Measurements from ENCODE around the gene GNAL.
"Not testable (repeated sequence)": the region's sequence is repeated elsewhere in the genome, so short reads cannot be mapped to it uniquely, and the experiment has no call there.

GNAL gene

DNA sequence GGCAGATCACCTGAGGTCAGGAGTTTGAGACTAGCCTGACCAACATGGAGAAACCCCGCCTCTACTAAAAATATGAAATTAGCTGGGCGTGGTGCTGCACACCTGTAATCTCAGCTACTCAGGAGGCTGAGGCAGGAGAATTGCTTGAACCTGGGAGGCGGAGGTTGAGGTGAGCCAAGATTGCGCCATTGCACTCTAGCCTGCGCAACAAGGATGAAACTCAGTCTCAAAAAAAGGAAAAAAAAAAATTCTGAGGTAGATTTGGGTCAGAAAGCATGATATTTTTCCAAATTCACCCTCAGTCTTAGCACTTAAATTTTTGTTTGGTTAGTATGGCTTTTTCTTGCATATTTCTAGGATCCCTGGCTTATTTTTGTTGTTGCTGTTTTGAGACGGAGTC, 165.5 kb downstream of the GNAL start:
- not testable (repeated sequence) for DNase-seq

DNA sequence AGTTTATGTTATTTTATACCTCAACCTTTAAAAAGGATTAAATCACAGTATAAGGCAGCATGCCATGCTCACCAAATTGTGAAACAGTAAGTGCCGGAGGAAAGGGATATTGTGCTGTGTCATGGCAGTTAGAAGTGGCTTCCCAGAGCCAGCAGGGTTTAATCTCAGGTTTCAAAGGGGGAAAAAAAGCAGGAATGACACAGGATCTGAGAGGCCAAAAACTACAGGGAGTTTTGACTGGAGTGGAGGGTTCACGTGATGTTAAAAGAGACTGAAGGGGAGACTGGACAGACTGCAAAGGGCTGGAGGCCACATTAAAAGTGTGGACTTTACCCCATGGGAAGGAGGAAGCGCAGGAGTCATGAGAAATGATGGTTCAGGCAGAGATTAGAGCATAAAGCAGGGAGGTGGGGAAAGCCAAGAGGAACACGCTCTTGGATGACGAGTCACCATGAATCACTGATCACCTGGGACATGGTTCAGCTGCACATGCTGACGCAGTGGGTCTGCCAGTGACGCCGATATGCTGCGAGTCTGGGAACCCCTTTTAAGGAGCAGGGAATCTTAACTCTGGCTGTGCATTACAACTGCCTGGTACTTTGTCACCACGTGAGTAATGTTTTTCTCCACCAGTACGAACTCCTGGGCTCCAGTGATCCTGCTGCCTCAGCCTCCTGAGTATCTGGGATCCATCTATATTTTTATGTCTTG, 168.3 kb downstream of the GNAL start:
- DNase-seq = no peak

DNA sequence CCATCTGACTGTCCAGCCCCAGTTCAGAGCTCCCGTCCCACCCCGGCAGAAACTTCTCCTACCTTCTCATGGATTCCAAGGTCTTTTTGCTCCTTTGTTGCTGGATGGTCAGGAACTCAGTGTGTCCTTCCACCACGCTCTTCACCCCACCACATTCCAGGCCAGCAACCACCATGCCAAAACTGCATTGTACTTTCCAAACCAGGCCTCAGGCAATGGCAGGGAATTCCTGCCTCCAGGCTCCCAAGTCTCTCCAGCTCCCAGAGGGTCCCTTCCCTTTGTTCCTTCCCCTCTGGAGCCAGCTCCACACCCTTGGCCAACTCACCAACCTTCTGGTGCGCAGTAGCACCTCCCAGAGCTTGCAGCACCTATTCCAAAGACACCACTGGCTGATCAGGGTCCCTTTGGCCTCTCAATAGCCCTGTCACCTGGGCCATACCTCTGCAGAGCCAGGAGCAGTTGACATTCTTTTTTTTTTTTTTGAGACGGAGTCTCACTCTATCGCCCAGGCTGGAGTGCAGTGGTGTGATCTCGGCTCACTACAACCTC, 170.3 kb downstream of the GNAL start:
- no peak for DNase-seq

DNA sequence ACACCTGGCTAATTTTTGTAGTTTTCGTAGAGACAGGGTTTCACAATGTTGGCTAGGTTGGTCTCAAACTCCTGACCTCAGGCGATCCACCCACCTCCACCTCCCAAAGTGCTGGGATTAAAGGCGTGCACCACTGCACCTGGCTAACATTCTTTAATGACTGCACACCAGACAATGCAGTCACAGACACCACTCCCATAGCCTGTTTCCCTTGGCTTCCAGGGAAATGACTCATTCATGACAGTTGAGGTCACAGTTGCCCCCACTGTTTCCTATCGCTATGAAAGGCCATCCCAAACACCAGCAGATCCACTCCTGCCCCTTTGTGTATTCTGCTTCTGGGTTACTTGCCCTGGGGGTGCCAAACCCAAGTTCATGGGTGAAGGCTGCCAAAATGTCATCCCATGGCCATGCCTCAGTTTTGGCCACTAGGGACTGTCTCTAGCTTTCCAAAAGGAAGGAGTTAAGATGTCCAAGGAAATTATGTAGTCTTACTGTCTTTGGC, 170.9 kb downstream of the GNAL start:
- no peak for DNase-seq

DNA sequence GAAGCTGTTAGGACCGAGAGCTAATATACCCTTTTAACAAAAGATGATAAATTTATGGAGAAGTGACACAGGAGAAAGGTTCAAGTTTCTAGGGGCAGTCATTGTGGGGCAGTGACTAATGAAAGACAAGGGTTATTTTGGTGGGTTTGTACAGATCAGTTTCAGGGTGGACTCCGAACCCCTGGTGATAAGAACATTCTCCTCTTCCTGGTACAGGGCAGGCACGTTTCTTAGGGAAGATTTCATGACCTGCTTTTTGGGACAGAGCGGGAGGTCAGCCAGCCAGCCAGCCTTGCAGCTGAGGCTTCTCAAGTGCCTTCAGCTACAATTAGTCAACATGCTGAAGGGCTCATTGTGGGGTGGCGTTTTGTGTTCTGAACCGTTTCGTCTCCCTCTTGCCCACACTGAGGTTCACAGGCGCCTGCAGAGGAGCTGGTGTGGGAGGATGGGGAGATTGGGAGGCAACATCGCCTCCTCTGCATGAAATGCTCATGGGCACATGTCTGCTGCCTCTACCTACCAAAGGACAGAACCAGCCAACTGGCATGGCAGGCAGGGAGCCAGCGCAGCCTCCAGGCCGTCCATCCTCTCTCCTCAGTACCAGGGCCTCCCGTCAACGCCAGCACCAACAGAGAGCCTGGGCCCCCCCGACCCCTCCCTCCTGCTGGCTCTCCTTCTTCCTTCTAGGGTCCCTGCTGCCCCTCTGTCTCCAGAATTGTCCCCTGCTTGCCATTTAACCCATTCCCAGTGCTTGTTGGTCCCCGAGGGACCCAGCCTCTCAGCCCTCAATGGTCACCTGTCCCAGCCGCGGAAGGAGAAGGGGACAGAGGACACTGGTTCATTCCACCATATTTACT, 171.8 kb downstream of the GNAL start:
- DNase-seq = no peak

DNA sequence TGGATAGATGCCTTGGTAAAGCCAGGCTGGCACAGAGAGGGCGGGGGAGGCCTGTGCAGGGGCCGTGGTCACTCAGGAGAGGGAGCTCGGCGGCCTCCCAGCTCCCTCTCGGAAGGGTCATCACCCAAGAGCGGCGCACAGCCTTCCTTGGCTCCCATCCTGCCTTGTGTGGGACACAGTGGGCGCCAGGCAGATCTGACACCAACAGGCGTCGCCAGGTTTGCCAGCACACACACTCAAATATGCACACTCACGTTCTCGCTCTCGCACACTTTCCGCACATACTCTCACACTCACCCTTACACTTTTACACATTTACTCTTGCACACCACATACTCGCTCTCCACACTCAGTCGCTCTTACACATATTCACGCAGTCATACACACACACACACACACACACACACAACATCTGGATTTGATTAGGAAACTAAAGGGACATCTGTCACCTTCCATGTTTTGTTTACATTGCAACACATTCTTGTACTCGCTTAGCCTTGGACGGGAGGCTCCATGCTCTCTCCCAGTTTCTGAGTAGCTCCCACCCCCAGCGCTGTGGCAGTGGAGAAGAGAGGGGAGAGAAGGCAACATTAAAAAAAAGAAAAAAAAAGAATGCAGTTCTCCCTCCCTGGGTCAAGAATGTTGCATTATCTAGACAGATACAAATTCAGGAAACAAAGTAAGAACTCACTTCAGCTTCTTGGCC, 172.7 kb downstream of the GNAL start:
- no peak for DNase-seq

DNA sequence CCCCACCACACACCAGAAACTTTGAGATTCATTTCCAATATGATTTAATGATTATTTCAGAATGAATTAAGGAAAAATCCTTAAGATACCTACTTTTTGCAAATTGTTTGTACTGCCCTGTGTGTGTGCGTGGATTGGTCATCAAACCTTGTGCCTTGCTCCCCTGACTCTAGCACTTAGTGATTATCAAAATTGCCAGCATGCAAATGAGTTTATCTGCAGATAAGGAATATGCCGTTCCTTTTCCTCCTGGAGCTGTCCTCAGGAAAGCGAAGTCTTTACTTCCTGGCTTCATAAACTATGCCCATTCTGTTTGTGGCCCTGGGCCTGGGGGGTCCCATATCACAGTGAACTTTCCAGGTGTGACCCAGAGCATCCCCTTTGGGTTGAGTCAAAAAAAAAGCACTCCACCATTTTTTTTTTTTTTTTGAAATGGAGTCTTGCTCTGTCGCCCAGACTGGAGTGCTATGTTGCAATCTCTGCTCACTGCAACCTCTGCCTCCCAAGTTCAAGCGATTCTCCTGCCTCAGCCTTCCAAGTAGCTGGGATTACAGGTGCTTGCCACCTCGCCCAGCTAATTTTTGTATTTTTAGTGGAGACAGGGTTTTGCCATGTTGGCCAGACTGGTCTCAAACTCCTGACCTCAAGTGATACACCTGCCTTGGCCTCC, 173.5 kb downstream of the GNAL start:
- DNase-seq = no peak

DNA sequence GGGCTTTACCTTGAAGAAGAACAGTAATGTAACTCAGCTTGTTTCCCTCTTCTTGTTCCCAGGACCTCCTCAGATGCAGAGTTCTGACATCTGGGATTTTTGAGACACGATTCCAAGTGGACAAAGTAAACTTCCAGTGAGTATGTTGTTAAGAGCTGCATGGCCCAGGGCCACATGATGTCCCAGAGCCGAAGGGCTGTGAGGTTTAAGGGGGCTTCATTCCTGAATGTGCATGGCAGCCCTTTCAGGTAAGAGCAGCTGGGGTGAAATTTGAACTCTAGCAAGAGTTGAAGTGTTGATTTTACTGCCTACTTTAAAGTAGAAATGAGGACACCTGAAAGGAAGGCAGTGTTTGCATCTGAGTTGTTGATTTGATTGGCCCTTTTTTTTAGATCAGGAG, 175.4 kb downstream of the GNAL start:
- no peak for DNase-seq

DNA sequence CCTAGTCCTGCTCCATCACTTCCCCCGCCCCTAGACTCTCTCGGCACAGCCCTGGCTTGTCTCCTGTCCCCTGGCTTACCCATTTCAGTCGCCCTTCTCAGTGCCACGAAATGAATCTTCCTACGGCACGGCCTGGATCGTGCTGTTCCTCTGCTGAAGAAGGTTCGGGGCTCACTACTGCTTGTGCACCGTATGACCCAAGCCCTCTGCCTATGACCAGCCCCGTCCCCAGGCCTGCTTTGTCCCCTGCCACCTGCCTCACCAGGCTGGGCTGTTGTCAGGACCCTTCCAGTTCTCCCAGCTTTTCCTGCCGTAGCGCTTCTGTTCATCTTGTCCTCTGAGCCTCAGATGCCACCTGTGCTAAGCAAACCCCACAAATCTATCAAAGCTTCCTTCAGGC, 176.0 kb downstream of the GNAL start:
- no peak for DNase-seq

DNA sequence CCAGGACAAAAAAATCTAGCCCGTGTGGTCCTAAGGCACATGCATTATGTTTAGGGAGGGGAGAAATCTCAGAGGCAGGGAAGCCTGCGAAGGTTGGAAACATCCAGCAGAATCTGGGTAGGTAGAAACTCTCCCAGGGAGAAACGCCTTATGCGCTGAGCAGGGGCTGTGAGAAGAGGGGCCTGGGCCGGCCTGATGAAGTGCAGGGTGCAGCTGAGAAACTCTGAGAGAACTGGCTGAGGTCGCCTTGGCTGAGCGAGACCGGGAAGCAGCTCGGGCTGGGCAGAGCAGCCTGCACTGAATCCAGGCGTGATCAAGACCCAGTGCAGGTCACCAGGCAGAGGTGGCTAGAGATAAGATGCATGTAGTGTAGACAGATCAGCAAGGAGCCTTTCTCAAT, 177.3 kb downstream of the GNAL start:
- no peak for DNase-seq

DNA sequence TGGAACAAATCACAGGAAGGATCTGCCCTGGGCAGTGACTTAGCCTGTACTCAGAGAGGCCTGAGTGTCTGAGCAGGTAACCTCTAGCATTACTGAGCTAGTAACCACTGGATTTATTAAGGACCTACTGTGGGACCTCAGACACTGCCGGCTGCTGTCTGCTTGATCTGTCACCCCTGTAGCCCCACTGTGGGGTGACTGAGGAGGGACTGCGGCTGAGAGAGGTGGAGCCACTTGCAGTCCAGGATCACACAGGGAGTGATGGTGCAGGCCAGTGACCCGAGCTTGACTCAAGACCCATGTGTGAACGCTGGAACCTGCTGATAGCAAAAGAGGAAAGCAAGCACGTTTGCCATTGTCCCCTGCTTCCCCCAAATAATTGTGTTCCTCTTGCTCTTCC, 177.7 kb downstream of the GNAL start:
- no peak for DNase-seq

DNA sequence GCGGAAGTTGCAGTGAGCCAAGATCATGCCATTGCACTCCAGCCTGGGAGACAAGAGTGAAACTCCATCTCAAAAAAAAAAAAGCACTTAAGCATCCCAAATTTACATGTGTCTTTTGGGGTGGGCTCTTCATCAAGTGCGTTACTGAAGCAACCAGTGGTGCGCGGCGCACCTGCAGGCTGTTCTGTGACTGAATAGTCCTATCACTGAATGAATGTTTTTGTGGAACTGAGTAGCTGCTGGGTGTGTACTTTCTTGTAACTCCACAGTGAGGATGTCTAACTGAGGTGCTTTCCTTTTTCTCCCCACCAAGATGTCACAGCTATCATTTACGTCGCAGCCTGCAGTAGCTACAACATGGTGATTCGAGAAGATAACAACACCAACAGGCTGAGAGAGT, 179.2 kb downstream of the GNAL start:
- no peak for DNase-seq

DNA sequence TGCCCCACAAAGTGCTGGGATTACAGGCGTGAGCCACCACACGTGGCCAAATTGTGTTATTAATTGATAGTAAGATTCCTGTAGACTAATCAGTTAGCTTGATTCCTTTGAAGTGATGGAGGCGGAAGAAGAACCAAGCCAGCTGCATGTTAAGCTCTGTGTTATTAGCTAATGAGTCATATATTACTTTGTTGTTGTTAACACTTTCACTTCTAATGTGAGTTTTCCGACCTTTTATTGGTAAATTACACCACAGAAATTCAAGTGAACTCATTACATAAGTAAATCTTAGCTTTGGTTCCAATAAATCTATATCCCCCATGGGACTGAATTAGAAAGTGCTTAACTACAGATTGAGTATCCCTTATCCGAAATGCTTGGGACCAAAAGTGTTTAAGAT, 182.4 kb downstream of the GNAL start:
- no peak for DNase-seq

DNA sequence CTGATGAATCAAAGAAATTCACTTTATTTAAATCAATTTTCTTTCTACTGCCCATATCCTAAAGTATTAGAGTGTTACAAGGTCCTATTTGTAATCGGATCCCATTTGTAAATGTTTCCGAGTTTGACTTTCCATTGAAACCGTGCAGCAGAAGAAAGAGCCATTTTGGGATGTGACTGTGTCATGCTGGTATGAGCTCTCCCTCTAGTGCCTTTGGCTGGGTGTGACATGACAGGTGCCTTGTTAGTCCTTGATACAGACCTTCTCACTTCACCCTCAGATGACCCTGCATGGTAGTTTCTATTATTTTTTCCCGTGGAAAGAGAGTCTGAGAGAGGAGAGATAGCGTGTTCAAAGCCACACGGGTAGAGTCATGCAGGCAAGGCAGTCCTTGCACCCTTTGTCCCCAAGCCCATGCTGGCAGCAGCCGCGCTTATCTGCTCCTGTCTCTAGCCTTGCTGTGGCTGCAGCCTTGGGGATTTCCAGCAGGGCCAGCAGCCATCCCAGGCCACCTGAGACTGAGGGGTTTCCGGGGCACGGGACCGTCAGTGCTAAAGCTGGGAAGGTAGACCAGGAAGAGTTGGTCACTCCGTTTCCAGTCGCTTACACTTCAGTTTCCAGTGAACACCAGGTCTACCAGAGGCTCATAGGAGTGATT, 183.5 kb downstream of the GNAL start:
- no peak for DNase-seq

DNA sequence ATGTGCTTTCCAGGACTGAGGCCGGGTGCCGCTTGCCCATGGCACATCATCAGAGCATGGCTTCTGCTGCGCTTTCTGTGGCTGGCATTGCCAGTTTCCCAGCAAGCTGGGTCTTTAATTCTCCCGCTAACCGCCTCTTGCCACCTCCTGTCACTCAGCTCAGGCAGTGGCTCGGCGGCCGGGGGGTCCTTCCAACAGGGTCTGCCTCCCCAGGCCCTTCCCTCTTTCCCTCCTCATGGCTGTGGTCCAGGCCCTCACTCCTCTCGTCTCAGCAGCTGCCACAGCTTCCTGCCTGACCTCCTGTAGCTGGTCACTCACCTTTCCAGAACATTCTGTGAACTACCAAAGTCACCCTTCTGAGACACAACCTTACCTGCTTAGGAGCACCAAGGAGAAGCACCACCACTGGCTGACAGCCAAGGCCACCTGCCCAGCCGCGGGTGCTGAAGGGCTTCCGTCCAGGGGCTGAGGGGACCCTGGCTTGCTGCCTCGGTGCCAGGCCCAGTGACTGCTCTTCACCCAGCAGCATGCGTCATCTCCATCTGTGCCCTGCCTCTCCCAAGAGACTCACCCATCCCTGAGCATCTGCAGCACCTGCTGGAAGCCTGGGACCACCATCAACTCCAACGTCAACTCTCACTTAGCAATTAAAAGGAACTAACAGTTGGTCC, 184.7 kb downstream of the GNAL start:
- DNase-seq = no peak

DNA sequence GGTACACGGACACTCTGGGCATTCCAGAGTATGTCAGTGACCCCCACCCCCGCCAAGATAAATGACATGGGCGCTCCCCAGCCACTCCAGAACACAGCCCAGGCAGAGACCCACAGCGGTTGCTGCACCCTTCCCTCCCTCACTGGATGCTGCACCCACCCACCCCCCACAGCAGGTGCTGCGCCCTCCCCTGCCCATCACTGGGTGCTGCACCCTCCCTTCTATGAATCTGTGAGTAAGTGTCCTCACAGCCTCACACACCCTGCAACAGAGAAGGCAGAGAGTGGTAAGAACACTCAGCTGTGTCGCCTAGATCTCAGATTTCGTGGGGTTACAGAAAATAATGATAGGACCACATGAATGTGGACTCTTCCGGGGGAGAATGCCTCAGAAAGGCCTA, 185.6 kb downstream of the GNAL start:
- no peak for DNase-seq

DNA sequence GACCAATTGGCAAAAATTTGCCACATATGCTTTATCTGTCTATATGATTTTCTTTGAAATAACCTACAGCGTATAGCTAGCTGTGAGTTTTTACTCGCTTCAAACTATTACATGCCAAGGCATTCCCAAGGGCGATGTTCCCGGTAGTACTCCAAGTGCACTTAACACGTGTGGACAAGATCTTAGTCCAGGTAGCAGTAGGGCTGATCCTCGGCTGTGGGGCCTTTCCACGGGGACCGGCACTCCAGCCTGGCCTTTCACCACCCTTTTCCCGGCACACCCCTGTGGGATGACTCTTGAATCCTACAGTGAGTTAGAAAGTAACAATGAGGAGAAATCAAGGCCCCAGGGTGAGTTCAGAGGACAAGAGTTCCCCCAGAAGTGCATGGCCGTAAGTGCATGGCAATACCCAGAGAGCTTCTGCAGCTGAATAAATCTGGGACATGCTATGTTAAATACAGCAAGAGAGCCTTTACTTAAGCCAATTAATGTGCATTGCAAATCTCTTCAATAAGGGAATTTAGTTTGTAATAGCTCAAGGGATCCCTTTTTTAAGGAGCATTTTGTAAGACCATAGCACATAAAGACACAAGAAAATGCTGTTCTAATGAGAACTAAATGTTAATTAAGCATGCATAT, 188.6 kb downstream of the GNAL start:
- DNase-seq = no peak

DNA sequence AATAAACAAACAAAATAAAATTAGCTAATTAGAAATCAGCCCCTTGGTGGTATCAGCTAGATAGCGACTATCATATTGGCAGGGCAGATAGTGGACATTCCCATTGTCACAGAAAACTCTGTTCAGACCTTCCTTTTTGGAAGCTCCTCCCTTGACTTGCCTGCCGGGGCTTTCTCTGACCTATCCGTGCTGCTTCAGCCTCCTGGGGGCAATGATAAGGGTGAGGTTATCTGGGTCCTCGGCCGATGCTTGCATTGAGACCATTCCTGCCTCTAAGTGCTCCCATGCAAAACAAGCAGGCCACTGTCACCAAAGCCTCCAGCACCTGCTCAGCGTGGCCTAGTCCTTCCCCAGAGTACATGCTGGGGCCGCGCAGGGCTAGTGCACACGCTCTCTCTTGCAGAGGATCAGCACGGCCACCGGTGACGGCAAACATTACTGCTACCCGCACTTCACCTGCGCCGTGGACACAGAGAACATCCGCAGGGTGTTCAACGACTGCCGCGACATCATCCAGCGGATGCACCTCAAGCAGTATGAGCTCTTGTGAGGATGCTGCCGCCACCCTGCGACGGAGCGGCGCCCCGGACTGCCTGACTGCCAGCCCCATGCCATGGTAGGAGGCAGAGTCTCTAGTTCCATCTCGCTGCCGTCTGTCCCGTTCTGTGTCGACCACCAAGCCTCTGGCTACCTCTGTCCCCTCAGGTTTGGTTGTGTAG, 191.7 kb downstream of the GNAL start:
- DNase-seq = no peak

DNA sequence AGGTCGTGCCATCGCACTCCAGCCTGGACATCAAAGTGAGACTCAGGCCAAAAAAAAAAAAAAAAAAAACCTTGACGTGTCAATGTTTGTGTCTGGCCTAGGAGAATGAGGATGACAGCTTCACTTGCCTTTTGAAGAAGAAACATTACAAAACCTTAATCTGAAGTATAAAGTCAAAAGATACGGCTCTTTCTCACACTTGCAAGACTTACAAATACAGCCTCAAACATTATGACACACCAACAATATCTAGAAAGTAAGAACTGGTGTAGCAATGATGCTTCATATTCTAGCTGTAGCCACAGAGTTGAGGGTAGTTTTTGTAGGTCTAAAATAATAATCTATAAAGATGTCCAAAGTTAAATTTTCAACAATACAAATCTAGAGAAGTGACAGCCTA, 193.6 kb downstream of the GNAL start:
- DNase-seq = no peak

DNA sequence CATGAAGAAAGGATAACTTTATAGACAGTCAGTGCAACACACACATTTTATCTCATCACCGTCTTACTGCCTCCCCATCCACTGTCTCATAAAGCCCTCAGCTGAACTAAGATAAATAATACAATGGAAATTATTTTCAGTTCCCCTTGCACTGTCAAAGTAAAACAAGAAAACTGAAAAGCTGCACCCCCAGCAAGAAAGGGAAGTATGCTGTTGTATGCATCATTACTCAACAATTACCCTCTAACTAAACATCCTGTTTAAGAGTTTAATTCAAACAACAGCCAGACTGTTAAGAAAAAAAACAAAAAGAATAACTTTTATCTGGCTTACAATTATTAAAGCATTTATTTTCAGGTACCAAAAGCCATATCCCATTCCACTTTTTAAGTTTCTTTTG, 194.1 kb downstream of the GNAL start:
- DNase-seq = no peak
